GM12878 (cell line): ENCODE results near the gene HTT-AS. TPM values are rescaled to one million over a fixed set of nuclear protein-coding genes. Genes with fewer than 3 reads are reported as not detected.

Experiments
- ATAC-seq: fragments of 200-7000 bp; cut with Tn5 transposase; 3 replicates; pipeline ENCODE4 v1.9.1; 2020; ENCODE audit warnings: mild to moderate bottlenecking, moderate library complexity
- BruUV-seq: library from RNA; stranded (reverse); fragments of 400-500 nt; replicated peaks from 2 replicates; lab custom pipeline; 2021; lab: Mats Ljungman, UMichigan
- CTCF ChIA-PET: fragments of 300-600 bp; sonication (Branson Sonifier 250); formaldehyde crosslinking; extraction: SDS; loops from one replicate; lab custom pipeline; 2021; ENCODE audit warnings: inconsistent platforms; lab: Yijun Ruan, JAX
- POLR2A ChIA-PET: fragments of 350-600 bp; formaldehyde crosslinking; extraction: SDS; loops from one replicate; lab custom pipeline; 2021; ENCODE audit warnings: inconsistent platforms; lab: Charles Lee
- RAD21 ChIA-PET: fragments of 300-600 bp; sonication (Branson Sonifier 250); formaldehyde crosslinking; loops from one replicate; lab custom pipeline; 2023; ENCODE audit warnings: antibody characterized with exemption; ENCODE audit not compliant: unreplicated experiment; lab: Charles Lee
- SMC1A ChIA-PET: fragments of 300-600 bp; sonication (Branson Sonifier 250); formaldehyde crosslinking; loops from one replicate; lab custom pipeline; 2023; ENCODE audit not compliant: unreplicated experiment, uncharacterized antibody; lab: Charles Lee
- DNase-seq: peaks from one replicate; pipeline ENCODE4 v3.0.0-alpha.2; 2011; ENCODE audit warnings: low read depth, low spot score
- FAIRE-seq: peaks from 3 replicates; lab custom pipeline; 2011; peaks lifted over from hg19 to GRCh38; lab: Jason Lieb, UNC
- H2AFZ ChIP-seq: 2 replicates; pipeline ENCODE4 v1.6.0; 2011; ENCODE audit warnings: low read depth, low read length, control low read depth; ENCODE audit not compliant: control insufficient read depth
- H3K27ac ChIP-seq: 2 replicates; pipeline ENCODE4 v1.5.1; 2011; ENCODE audit warnings: control low read depth; ENCODE audit not compliant: control insufficient read depth, insufficient read depth
- H3K27me3 ChIP-seq, 2 experiments: replicated peaks in 1 of 2; 2 replicates each; pipeline versions ENCODE4 v1.6.0 to v1.6.1; 2011; ENCODE audit warnings: low read length in 1 of 2; ENCODE audit not compliant: control insufficient read depth in 2 of 2, insufficient read depth in 2 of 2
- H3K36me3 ChIP-seq, 2 experiments: 2 replicates each; pipeline ENCODE4 v1.5.1; 2011; ENCODE audit warnings: low read length in 1 of 2; ENCODE audit not compliant: control insufficient read depth in 2 of 2, insufficient read depth in 2 of 2
- H3K4me1 ChIP-seq: 2 replicates; pipeline ENCODE4 v1.6.1; 2011; ENCODE audit warnings: mild to moderate bottlenecking, low read length, moderate library complexity, mixed read lengths; ENCODE audit not compliant: control insufficient read depth, insufficient read depth
- H3K4me2 ChIP-seq: 2 replicates; pipeline ENCODE4 v1.6.0; 2011; ENCODE audit warnings: control low read depth; ENCODE audit not compliant: control insufficient read depth, insufficient read depth
- H3K4me3 ChIP-seq: fragments of 200-600 bp; sonication (generic); 2 replicates; pipeline ENCODE4 v1.5.1; 2016
- H3K79me2 ChIP-seq: 2 replicates; pipeline ENCODE4 v1.6.0; 2011; ENCODE audit warnings: low read length; ENCODE audit not compliant: control insufficient read depth, insufficient read depth
- H3K9ac ChIP-seq: 2 replicates; pipeline ENCODE4 v1.8.0; 2011; ENCODE audit warnings: low read length, control low read depth, mixed read lengths; ENCODE audit not compliant: control insufficient read depth, insufficient read depth
- H3K9me3 ChIP-seq: replicated peaks from 3 replicates; pipeline ENCODE4 v1.5.1; 2011; ENCODE audit warnings: mild to moderate bottlenecking, low read length; ENCODE audit not compliant: control insufficient read depth, insufficient read depth
- H4K20me1 ChIP-seq: 2 replicates; pipeline ENCODE4 v1.6.0; 2011; ENCODE audit not compliant: control insufficient read depth, insufficient read depth
- BMI1 ChIP-seq: fragments of 450-650 bp; IDR thresholded peaks from 2 replicates; pipeline ENCODE4 v1.6.1; 2016; ENCODE audit warnings: mild to moderate bottlenecking, moderate library complexity, borderline replicate concordance
- BRCA1 ChIP-seq: IDR thresholded peaks from 2 replicates; pipeline ENCODE4 v1.6.1; 2011; ENCODE audit warnings: low read depth, low read length, improper control_type of control experiment
- CBX5 ChIP-seq: sonication (generic); IDR thresholded peaks from 2 replicates; pipeline ENCODE4 v1.6.1; 2016; ENCODE audit warnings: low read depth, moderate library complexity, mild to moderate bottlenecking, inconsistent platforms
- CREB1 ChIP-seq: IDR thresholded peaks from 2 replicates; pipeline ENCODE4 v1.6.1; 2012; ENCODE audit warnings: low read depth, mild to moderate bottlenecking, inconsistent platforms
- DPF2 ChIP-seq: fragments of 450-650 bp; IDR thresholded peaks from 2 replicates; pipeline ENCODE4 v1.6.1; 2017; ENCODE audit warnings: mild to moderate bottlenecking
- E2F4 ChIP-seq: IDR thresholded peaks from 2 replicates; pipeline ENCODE4 v1.6.1; 2012; ENCODE audit warnings: low read depth, low read length, improper control_type of control experiment
- IKZF2 ChIP-seq, 2 experiments: fragments of 450-650 bp; IDR thresholded peaks; 2 replicates each; pipeline ENCODE4 v1.6.1; 2017; ENCODE audit warnings: mild to moderate bottlenecking in 2 of 2, moderate library complexity in 2 of 2
- NR2C1 ChIP-seq: fragments of 450-650 bp; IDR thresholded peaks from 2 replicates; pipeline ENCODE4 v1.6.1; 2017; ENCODE audit warnings: antibody characterized with exemption, mild to moderate bottlenecking, moderate library complexity
- SMARCA5 ChIP-seq: fragments of 450-650 bp; IDR thresholded peaks from 2 replicates; pipeline ENCODE4 v1.6.1; 2017; ENCODE audit warnings: mild to moderate bottlenecking
- ZNF274 ChIP-seq: IDR thresholded peaks from one replicate; pipeline ENCODE4 v1.8.0; 2011; ENCODE audit not compliant: insufficient read length, insufficient read depth
- ZSCAN29 ChIP-seq: fragments of 450-650 bp; IDR thresholded peaks from 2 replicates; pipeline ENCODE4 v1.6.1; 2017; ENCODE audit warnings: mild to moderate bottlenecking, moderate library complexity
- WGBS: methylation state at CpG from one replicate; pipeline ENCODE4 v1.1.6; 2016; ENCODE audit warnings: low lambda C conversion rate; ENCODE audit not compliant: insufficient replicate concordance, insufficient coverage; ENCODE audit errors: missing lambda C conversion rate; 5-methylcytosine and 5-hydroxymethylcytosine counted together
- in situ Hi-C: fragments of 300-500 bp; cut with MboI; formaldehyde crosslinking; loops from 9 replicates; pipeline ENCODE4 v1.14.3; 2018; ENCODE audit warnings: mixed read lengths
- intact Hi-C: fragments of 100-400 bp; cut with micrococcal nuclease; formaldehyde crosslinking; loops from one replicate; pipeline ENCODE4 v1.14.2; 2022; ENCODE audit not compliant: unreplicated experiment
- polyA plus RNA-seq, 11 experiments: library from polyadenylated mRNA; depleted of rRNA in 4 of 11; unstranded in 6 of 11; stranded (reverse) in 5 of 11; fragments of >200 nt; fragmentation: Nextera tagmentation in 4 of 11; fragmentation: Illumina TruSeq in 1 of 11; extraction: Ambion mirVana in 4 of 11; extraction: Trizol in 1 of 11; gene quantifications; 1 replicate in 1 of 11; 2 replicates in 10 of 11; pipeline versions ENCODE4 v1.2.1 to v1.2.3, GENCODE V29; 2011 to 2016; ENCODE audit warnings: inconsistent platforms in 2 of 11, missing spikeins in 2 of 11, low read depth in 1 of 11
- total RNA-seq, 4 experiments: library from RNA; depleted of rRNA in 3 of 4; stranded (reverse); fragments of >200 nt in 3 of 4; fragmentation: Illumina TruSeq in 1 of 4; extraction: Trizol in 1 of 4; gene quantifications; 2 replicates each; pipeline versions ENCODE4 v1.2.1 to v1.2.3, GENCODE V29; 2013 to 2021
- TF ChIP-seq, protein P1 (sequence below): IDR thresholded peaks from 2 replicates; pipeline ENCODE4 v1.6.1; 2011; ENCODE audit warnings: low read depth, mild to moderate bottlenecking, low read length, moderate library complexity, borderline replicate concordance; ENCODE audit errors: extremely low read depth

HTT-AS gene
- total and polyA plus RNA-seq, 10 of the 15 experiments (the other 5 are each of a cell fraction or from before 2014, with no cell fraction given) = not detected

GRCh38 chr4:3087115-3087797 is 12.9 kb upstream of the HTT-AS start (continued):
- no peak for TF ChIP-seq NR2C1
- no peak for TF ChIP-seq ZNF274
- no peak for TF ChIP-seq ZSCAN29
- TF ChIP-seq BMI1 = no peak

GRCh38 chr4:3085948-3086670 is 11.8 kb upstream of the HTT-AS start:
- BruUV-seq = no TSS peak
- ChIA-PET CTCF (interaction anchor here (1.2 kb wide), 1 partner anchor 13 kb away, joined by 3 read pairs; no protein-coding TSS in a partner anchor), RAD21 (interaction anchor here (1.0 kb wide), 1 partner anchor 16 kb away, joined by 4 read pairs; no protein-coding TSS in a partner anchor), POLR2A (no interaction called here), SMC1A (no interaction called here)
- H3K79me2 ChIP-seq = peaks cover 88% of the 10 kb centered on the region
- H3K4me2 ChIP-seq = peak overlapping the region; percentile 10; the same call in 1 of the 2 replicates
- peaks cover 44% of the 10 kb centered on the region for H3K4me1 ChIP-seq
- peak; percentile 70 for FAIRE-seq
- H3K27me3 ChIP-seq = no peaks in the 10 kb centered on the region
- 79% methylated on average over 10 of the region's 10 CpGs for WGBS
- no peak for DNase-seq
- TF ChIP-seq E2F4 (no peak), SMARCA5 (no peak), IKZF2 (IDR thresholded peaks at IDR 0.05) (no peak), DPF2 (no peak), CREB1 (no peak), BRCA1 (no peak), CBX5 (no peak)
- TF ChIP-seq, protein P1, sequence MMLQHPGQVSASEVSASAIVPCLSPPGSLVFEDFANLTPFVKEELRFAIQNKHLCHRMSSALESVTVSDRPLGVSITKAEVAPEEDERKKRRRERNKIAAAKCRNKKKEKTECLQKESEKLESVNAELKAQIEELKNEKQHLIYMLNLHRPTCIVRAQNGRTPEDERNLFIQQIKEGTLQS = no peak
- no peaks in the 10 kb centered on the region for H3K9me3 ChIP-seq
- H4K20me1 ChIP-seq = no peaks in the 10 kb centered on the region
- intact Hi-C loops (no loop called here), in situ Hi-C loops (no loop called here)
- ATAC-seq = peak; percentile 38
- peak overlapping the region; percentile 70 for H3K27ac ChIP-seq
- peak overlapping the region; percentile 34 for H3K4me3 ChIP-seq
- H2AFZ ChIP-seq = no peak overlapping the region
- peaks cover 3 to 26% of the 10 kb centered on the region in 2 experiments for H3K36me3 ChIP-seq
- H3K9ac ChIP-seq = no peak overlapping the region
